HepG2 (cell line): ENCODE measurements around the gene PRKAR1A. TPM values are rescaled to one million over a fixed set of nuclear protein-coding genes. Genes with fewer than 3 reads are reported as not detected.
A peak's percentile ranks its signal among the peaks of the same experiment; 100 is the strongest.

ENCODE experiments used
- ATRX ChIP-seq: sonication (generic); formaldehyde crosslinking; IDR thresholded peaks from 2 replicates; pipeline ENCODE4 v1.4.0; 2020; ENCODE audit warnings: missing genetic modification reagents, borderline replicate concordance
- ERF ChIP-seq: IDR thresholded peaks from 2 replicates; pipeline ENCODE4 v1.6.1; 2018; ENCODE audit warnings: missing biosample characterization, missing genetic modification reagents
- FOSL1 ChIP-seq: sonication (generic); formaldehyde crosslinking; IDR thresholded peaks from 2 replicates; pipeline ENCODE4 v1.9.0; 2021; ENCODE audit warnings: missing genetic modification reagents, borderline replicate concordance
- GPN1 ChIP-seq: sonication (generic); formaldehyde crosslinking; IDR thresholded peaks from 2 replicates; pipeline ENCODE4 v1.5.1; 2020; ENCODE audit warnings: missing genetic modification reagents, borderline replicate concordance
- HOXA5 ChIP-seq: sonication (generic); formaldehyde crosslinking; IDR thresholded peaks from 2 replicates; pipeline ENCODE4 v1.4.0; 2020; ENCODE audit warnings: missing genetic modification reagents
- IKZF4 ChIP-seq: sonication (generic); formaldehyde crosslinking; IDR thresholded peaks from 2 replicates; pipeline ENCODE4 v1.5.1; 2020; ENCODE audit warnings: borderline replicate concordance, mild to moderate bottlenecking, low read depth, missing genetic modification reagents; ENCODE audit errors: not compliant biosample characterization
- KDM4B ChIP-seq: sonication (generic); formaldehyde crosslinking; IDR thresholded peaks from 2 replicates; pipeline ENCODE4 v1.4.0; 2020; ENCODE audit warnings: missing genetic modification reagents
- MED8 ChIP-seq: sonication (generic); formaldehyde crosslinking; IDR thresholded peaks from 2 replicates; pipeline ENCODE4 v1.8.1; 2023; ENCODE audit warnings: mild to moderate bottlenecking, missing genetic modification reagents; ENCODE audit not compliant: insufficient replicate concordance
- MYC ChIP-seq: sonication (generic); formaldehyde crosslinking; IDR thresholded peaks from 2 replicates; pipeline ENCODE4 v1.9.0; 2021; ENCODE audit warnings: missing genetic modification reagents, borderline replicate concordance
- NFKB2 ChIP-seq: sonication (generic); formaldehyde crosslinking; IDR thresholded peaks from 2 replicates; pipeline ENCODE4 v1.4.0; 2020; ENCODE audit warnings: missing genetic modification reagents, borderline replicate concordance
- NFRKB ChIP-seq: fragments of 450-650 bp; IDR thresholded peaks from 2 replicates; pipeline ENCODE4 v1.6.1; 2017
- RAD21 ChIP-seq: fragments of 450-650 bp; formaldehyde crosslinking; IDR thresholded peaks from 2 replicates; pipeline ENCODE4 v1.5.0; 2020; ENCODE audit warnings: mild to moderate bottlenecking
- SALL2 ChIP-seq: sonication (generic); formaldehyde crosslinking; IDR thresholded peaks from 2 replicates; pipeline ENCODE4 v1.8.1; 2023; ENCODE audit warnings: mild to moderate bottlenecking, missing genetic modification reagents, inconsistent platforms
- SCMH1 ChIP-seq: sonication (generic); formaldehyde crosslinking; IDR thresholded peaks from 2 replicates; pipeline ENCODE4 v1.9.0; 2021; ENCODE audit warnings: missing genetic modification reagents, mild to moderate bottlenecking, borderline replicate concordance
- SMAD3 ChIP-seq: sonication (generic); formaldehyde crosslinking; IDR thresholded peaks from 2 replicates; pipeline ENCODE4 v1.4.0; 2020; ENCODE audit warnings: missing genetic modification reagents
- TAF15 ChIP-seq: fragments of 200-400 bp; formaldehyde crosslinking; IDR thresholded peaks from one replicate; pipeline ENCODE4 v1.6.1; 2018; ENCODE audit warnings: mild to moderate bottlenecking, low read depth, low read length; ENCODE audit not compliant: poor library complexity, severe bottlenecking
- ZBTB38 ChIP-seq: sonication (generic); formaldehyde crosslinking; IDR thresholded peaks from 2 replicates; pipeline ENCODE4 v1.5.1; 2020; ENCODE audit warnings: mild to moderate bottlenecking, missing genetic modification reagents
- ZFP36L1 ChIP-seq: sonication (generic); formaldehyde crosslinking; IDR thresholded peaks from 2 replicates; pipeline ENCODE4 v1.8.0; 2022; ENCODE audit warnings: mild to moderate bottlenecking, missing genetic modification reagents, moderate library complexity
- ZNF124 ChIP-seq: sonication (generic); formaldehyde crosslinking; IDR thresholded peaks from 2 replicates; pipeline ENCODE4 v1.4.0; 2020; ENCODE audit warnings: missing genetic modification reagents
- ZNF225 ChIP-seq: sonication (generic); formaldehyde crosslinking; IDR thresholded peaks from 2 replicates; pipeline ENCODE4 v1.4.0; 2020; ENCODE audit warnings: mild to moderate bottlenecking, missing genetic modification reagents
- ZNF256 ChIP-seq: sonication (generic); formaldehyde crosslinking; conservative IDR thresholded peaks from 2 replicates; pipeline ENCODE4 v1.4.0; 2020; ENCODE audit warnings: missing genetic modification reagents
- ZNF292 ChIP-seq: sonication (generic); formaldehyde crosslinking; IDR thresholded peaks from 2 replicates; pipeline ENCODE4 v1.8.1; 2022; ENCODE audit warnings: mild to moderate bottlenecking, low read depth, missing genetic modification reagents, borderline replicate concordance
- ZNF3 ChIP-seq: IDR thresholded peaks from 2 replicates; pipeline ENCODE4 v1.7.0; 2017; ENCODE audit warnings: inconsistent platforms
- ZNF33B ChIP-seq: sonication (generic); formaldehyde crosslinking; IDR thresholded peaks from 2 replicates; pipeline ENCODE4 v1.5.1; 2020; ENCODE audit warnings: mild to moderate bottlenecking, missing genetic modification reagents
- ZNF350 ChIP-seq: sonication (generic); formaldehyde crosslinking; IDR thresholded peaks from 2 replicates; pipeline ENCODE4 v1.4.0; 2020; ENCODE audit warnings: mild to moderate bottlenecking, low read depth, missing genetic modification reagents, borderline replicate concordance
- ZNF367 ChIP-seq: sonication (generic); formaldehyde crosslinking; IDR thresholded peaks from 2 replicates; pipeline ENCODE4 v1.4.0; 2020; ENCODE audit warnings: missing genetic modification reagents, borderline replicate concordance
- ZNF501 ChIP-seq: sonication (generic); formaldehyde crosslinking; IDR thresholded peaks from 2 replicates; pipeline ENCODE4 v1.5.1; 2020; ENCODE audit warnings: mild to moderate bottlenecking, moderate library complexity, missing genetic modification reagents
- ZNF788 ChIP-seq: sonication (generic); formaldehyde crosslinking; IDR thresholded peaks from 2 replicates; pipeline ENCODE4 v1.5.0; 2020; ENCODE audit warnings: mild to moderate bottlenecking, missing genetic modification reagents, borderline replicate concordance
- polyA plus RNA-seq, 8 experiments: library from polyadenylated mRNA; depleted of rRNA in 3 of 8; stranded (reverse) in 7 of 8; unstranded in 1 of 8; fragments of >200 nt; fragmentation: Illumina TruSeq in 4 of 8; extraction: Trizol in 4 of 8; gene quantifications; 2 replicates each; pipeline versions ENCODE4 v1.2.1 to v1.2.3, GENCODE V29; 2011 to 2016; ENCODE audit warnings: low read depth in 4 of 8, missing spikeins in 1 of 8, mixed read lengths in 1 of 8; ENCODE audit not compliant: insufficient read depth in 1 of 8
- total RNA-seq, 5 experiments: library from RNA; depleted of rRNA; stranded (reverse); fragments of >200 nt; fragmentation: Illumina TruSeq; extraction: Trizol; gene quantifications; 2 replicates each; pipeline ENCODE4 v1.2.3, GENCODE V29; 2016; ENCODE audit warnings: low read depth in 1 of 5
- TF ChIP-seq, protein P1 (sequence below): sonication (generic); formaldehyde crosslinking; IDR thresholded peaks from 2 replicates; pipeline ENCODE4 v1.4.0; 2020; ENCODE audit warnings: mild to moderate bottlenecking, low read depth, missing genetic modification reagents
- TF ChIP-seq, protein P2 (sequence below): sonication (generic); formaldehyde crosslinking; IDR thresholded peaks from 2 replicates; pipeline ENCODE4 v1.8.1; 2023; ENCODE audit warnings: mild to moderate bottlenecking, missing genetic modification reagents

PRKAR1A gene
- total and polyA plus RNA-seq, 2 of the 13 experiments (the other 11 are each of a cell fraction or from before 2014, with no cell fraction given), result 265 to 266 TPM

DNA sequence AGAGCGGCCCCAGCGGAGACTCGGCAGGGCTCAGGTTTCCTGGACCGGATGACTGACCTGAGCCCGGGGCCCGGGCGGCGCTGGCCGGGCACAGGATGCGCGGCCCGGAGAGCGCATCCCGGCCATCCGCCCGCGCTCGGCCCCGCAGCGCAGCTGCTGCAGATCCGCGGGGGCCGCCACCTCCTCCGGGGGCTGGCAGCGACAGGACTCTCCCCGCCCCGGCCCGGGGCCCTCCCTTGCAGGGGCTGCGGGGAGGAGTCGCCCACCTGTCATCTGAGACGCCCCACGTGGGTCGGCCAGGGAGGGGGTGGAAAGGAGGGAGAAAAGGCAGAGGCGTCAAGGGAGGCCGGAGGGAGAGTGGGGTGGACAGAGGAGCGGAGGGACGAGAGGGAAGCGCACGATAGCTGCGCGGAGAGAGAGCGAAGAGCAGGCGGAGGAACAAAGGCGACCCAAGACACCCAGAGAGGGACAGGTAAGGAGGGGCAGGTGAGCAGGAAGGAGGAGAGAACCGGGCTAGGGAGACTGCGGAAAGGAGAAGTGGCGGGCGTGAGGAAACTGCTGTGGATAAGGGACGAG lies 471 bp upstream of the PRKAR1A start (continued):
- TF ChIP-seq, protein P1, sequence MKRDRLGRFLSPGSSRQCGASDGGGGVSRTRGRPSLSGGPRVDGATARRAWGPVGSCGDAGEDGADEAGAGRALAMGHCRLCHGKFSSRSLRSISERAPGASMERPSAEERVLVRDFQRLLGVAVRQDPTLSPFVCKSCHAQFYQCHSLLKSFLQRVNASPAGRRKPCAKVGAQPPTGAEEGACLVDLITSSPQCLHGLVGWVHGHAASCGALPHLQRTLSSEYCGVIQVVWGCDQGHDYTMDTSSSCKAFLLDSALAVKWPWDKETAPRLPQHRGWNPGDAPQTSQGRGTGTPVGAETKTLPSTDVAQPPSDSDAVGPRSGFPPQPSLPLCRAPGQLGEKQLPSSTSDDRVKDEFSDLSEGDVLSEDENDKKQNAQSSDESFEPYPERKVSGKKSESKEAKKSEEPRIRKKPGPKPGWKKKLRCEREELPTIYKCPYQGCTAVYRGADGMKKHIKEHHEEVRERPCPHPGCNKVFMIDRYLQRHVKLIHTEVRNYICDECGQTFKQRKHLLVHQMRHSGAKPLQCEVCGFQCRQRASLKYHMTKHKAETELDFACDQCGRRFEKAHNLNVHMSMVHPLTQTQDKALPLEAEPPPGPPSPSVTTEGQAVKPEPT, result no peak; the same call in none of the 2 replicates
- TF ChIP-seq ZNF367 (CRISPR knock-in tag) (0 out of 2 replicates have a peak, but pooled peaks have one; percentile 17), ZNF33B (CRISPR knock-in tag) (peak; percentile 72; the same call in 1 of the 2 replicates), HOXA5 (CRISPR knock-in tag) (peak; percentile 61; the same call in 1 of the 2 replicates), ZNF225 (no peak), ZNF256 (CRISPR knock-in tag) (no peak), TAF15 (peak; percentile 90), ZNF292 (CRISPR knock-in tag) (peak; percentile 9; the same call in 1 of the 2 replicates), SCMH1 (no peak), ZNF501 (CRISPR knock-in tag) (peak; percentile 80), ZNF788 (CRISPR knock-in tag) (peak; percentile 40), IKZF4 (CRISPR knock-in tag) (peak; percentile 73), RAD21 (peak; percentile 77; the same call in 1 of the 2 replicates), ERF (CRISPR knock-in tag) (0 out of 2 replicates have a peak, but pooled peaks have one; percentile 39), ZNF350 (CRISPR knock-in tag) (peak; percentile 87; the same call in 1 of the 2 replicates), MED8 (CRISPR knock-in tag) (peak; percentile 67), GPN1 (CRISPR knock-in tag) (0 out of 2 replicates have a peak, but pooled peaks have one; percentile 56), ZFP36L1 (CRISPR knock-in tag) (0 out of 2 replicates have a peak, but pooled peaks have one; percentile 36), ATRX (CRISPR knock-in tag) (0 out of 2 replicates have a peak, but pooled peaks have one; percentile 56), SMAD3 (no peak), ZNF3 (no peak; the same call in 1 of the 2 replicates), MYC (CRISPR knock-in tag) (peak; percentile 84), KDM4B (CRISPR knock-in tag) (peak; percentile 57; the same call in 1 of the 2 replicates), ZBTB38 (CRISPR knock-in tag) (peak; percentile 59; the same call in 1 of the 2 replicates), FOSL1 (CRISPR knock-in tag) (no peak), NFRKB (peak; percentile 41; the same call in 1 of the 2 replicates), NFKB2 (CRISPR knock-in tag) (peak; percentile 54), ZNF124 (no peak; the same call in 1 of the 2 replicates), SALL2 (peak; percentile 84; the same call in 1 of the 2 replicates)
- TF ChIP-seq, protein P2, sequence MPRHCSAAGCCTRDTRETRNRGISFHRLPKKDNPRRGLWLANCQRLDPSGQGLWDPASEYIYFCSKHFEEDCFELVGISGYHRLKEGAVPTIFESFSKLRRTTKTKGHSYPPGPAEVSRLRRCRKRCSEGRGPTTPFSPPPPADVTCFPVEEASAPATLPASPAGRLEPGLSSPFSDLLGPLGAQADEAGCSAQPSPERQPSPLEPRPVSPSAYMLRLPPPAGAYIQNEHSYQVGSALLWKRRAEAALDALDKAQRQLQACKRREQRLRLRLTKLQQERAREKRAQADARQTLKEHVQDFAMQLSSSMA, result peak; percentile 8; the same call in 1 of the 2 replicates
